ENCODE results near the gene SLC35B2.

The SLC35B2 gene

GRCh38 chr6:44251576-44252524, 5.5 kb downstream of the SLC35B2 start:
- DNase-seq = no peak

DNA sequence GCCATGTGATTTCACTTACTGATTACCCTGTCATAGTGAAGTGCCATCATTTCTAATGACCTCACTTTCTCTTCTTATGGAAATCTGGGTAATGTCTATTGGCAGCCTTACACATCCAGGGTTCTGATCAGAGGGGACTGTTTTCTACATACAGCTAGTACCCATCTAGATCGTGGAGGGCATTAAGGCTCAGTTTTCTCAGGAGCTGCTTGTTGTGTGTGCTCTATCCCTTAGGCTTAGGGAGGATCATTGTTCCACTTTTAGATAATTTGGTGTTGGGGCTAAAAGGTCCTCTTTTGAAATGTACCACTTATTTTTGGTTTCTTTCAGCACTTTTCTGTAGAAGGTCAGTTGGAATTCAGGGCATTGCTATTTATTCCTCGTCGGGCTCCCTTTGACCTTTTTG, 6.6 kb downstream of the SLC35B2 start:
- DNase-seq = no peak

DNA sequence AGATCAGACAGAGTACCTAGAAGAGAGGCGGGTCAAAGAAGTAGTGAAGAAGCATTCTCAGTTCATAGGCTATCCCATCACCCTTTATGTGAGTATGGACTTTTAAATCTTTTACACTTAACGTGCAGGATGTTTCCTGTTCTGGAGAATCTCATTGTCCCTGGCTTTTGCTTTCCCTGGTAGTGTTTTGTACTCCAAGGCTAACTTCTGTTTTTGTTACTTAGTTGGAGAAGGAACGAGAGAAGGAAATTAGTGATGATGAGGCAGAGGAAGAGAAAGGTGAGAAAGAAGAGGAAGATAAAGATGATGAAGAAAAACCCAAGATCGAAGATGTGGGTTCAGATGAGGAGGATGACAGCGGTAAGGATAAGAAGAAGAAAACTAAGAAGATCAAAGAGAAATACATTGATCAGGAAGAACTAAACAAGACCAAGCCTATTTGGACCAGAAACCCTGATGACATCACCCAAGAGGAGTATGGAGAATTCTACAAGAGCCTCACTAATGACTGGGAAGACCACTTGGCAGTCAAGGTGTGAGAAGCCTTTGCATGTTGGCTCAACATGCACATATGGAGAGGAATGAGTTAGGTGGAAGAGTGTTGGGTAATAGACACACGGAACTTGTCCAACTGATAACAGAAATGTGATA, 7.1 kb downstream of the SLC35B2 start:
- no peak for DNase-seq

DNA sequence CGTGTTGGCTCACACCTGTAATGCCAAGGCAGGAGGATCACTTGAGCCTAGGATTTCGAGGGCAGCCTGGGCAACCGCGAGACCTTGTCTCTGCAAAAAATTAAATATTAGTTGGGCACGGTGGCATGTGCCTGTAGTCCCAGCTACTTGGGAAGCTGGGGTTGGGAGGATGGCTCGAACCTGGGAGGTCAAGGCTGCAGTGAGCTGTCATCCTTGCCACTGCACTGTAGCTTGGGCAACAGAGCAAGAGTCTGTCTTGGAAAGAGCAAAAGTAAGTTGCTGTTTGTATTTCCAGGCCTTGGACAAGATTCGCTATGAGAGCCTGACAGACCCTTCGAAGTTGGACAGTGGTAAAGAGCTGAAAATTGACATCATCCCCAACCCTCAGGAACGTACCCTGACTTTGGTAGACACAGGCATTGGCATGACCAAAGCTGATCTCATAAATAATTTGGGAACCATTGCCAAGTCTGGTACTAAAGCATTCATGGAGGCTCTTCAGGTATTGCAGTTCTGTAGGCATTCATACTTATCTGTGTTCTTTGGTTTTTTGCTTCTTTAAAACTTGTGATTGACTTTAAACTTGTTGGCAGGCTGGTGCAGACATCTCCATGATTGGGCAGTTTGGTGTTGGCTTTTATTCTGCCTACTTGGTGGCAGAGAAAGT, 8.1 kb downstream of the SLC35B2 start:
- no peak for DNase-seq

DNA sequence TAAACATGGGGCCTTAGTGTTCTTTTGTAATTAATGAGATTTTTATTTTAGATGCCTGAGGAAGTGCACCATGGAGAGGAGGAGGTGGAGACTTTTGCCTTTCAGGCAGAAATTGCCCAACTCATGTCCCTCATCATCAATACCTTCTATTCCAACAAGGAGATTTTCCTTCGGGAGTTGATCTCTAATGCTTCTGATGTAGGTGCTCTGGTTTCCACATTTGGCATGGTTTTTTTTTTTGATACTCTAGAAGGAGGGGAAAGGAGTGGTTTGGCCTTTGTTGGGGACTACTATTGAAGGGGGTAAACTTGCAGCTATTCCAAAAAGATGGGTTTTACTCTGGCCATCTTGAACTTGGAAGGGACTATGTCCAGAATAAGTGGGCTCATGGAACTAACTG, 8.7 kb downstream of the SLC35B2 start:
- no peak for DNase-seq

GRCh38 chr6:44247338-44248302, 9.7 kb downstream of the SLC35B2 start:
- peak in 1 of 2 experiments; percentile 63 for DNase-seq

DNA sequence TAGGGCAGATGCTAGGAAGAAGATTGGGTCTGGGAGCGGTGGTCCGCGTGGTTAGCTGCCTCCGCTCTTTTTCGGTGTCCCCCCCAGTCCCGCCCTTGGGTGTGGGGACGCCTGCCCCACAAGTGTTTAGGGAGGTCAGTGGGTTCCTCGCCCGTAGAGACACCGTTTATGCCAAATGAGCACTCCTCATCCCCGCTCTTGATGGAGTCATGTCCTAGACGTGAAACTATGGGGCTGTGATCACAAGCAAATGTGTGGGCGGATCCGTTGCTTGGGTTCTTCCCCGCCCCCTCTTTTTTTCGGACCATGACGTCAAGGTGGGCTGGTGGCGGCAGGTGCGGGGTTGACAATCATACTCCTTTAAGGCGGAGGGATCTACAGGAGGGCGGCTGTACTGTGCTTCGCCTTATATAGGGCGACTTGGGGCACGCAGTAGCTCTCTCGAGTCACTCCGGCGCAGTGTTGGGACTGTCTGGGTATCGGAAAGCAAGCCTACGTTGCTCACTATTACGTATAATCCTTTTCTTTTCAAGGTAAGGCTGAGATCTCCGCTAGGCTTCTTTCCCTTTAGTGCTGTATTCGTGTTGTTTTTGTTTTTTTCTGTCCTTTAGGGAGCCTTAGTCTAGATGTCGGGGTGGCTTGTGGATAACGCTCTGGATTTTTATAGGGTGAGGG, 10.5 kb downstream of the SLC35B2 start, which contains the start of gene HSP90AB1:
Gene HSP90AB1, plus strand, starts transcription at position 439 of the 675 bp plus-strand sequence. CDS start 1,529 bp downstream, outside the sequence.
- DNase-seq = peak; percentile 97 to 99

GRCh38 chr6:44245912-44246662, 11.2 kb downstream of the SLC35B2 start:
- peak; percentile 67 to 90 for DNase-seq

DNA sequence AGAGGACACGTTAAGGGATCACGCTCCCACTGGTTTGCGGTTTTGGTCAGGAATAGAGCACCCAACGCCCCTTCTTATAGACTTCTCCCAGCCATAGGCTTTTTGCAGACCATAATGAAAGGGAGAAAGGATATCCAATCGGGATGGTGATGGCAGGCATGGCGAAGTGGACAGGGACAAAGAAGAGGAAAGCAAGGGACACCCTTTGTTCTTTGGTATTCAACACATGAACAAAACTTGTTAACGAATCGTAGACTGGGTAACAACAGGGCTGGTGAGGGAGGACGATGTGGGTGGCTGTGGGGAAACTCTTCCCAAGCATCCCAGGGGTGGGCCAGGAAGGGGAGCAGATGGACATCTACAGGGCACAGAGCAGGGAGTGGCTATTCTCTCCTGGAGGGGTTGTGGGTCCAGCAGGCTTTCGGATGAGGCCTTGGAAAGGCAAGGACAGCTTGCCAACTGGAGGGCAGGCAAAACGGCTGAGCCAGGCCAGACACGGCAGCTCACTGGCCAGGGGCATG, 11.9 kb downstream of the SLC35B2 start:
- no peak for DNase-seq

- no peak for DNase-seq
These were observed 14.0 kb downstream of the SLC35B2 start for GRCh38 chr6:44243345-44243744.

DNA sequence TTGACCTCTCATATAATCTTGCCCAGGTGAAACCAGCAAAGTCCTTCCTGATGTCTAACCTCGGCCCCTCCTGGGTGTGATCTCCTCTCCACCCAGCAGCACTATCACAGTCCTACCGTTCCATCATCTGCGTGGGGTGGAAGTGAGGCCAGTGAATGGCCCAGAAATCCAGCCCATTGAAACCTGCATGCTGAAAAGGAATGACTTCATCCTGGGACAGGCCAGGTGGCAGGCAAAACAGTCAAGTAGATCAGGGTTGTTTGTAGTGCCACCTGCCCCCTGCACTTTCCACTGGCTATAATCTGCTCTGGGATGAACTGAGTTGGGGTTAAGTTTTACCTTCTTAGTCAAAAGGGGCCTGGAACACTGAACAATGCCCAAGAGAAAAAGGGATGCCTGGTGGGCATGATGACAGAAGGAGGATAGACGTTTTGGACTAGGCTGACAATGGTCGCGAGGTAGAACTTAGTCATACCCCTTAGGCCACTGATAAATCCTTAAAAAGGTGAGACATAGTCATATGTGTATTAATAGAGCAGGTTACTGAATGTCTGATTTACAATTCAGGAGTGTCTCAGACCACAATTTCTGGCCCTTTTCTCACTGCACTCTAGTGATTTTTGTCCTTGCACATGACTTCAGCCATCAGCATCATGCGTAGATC, 18.5 kb downstream of the SLC35B2 start:
- DNase-seq = no peak

DNA sequence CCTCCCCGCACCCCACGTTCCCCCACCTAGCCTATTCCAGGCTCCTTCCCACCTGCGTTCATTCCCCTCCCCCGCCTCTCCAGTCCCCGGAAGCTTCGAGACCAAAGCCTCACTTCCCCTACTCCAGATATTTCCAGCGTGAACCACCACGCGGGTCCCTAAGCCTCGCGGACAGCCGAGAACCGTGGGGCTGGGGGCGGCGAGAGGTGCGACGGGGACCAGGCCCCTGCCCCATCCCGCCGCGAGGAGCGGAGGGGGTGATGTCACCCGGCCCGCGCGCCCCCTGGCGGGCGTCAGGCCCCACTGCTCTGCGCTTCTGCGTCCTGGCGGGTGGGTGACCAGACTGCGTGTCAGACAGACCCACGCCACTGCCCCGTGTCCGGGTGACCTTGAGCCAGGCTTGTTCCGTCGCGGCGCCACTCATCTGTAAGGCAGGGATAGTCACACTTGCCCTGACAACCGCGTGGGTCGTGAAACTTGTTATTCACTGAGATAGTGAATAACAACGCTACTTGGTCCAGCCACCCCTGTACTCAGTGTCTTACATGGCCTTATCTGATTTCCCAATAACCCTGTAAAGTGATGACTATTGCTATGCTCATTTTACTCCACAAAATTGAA, 19.4 kb downstream of the SLC35B2 start:
- peak; percentile 75 to 94 for DNase-seq

DNA sequence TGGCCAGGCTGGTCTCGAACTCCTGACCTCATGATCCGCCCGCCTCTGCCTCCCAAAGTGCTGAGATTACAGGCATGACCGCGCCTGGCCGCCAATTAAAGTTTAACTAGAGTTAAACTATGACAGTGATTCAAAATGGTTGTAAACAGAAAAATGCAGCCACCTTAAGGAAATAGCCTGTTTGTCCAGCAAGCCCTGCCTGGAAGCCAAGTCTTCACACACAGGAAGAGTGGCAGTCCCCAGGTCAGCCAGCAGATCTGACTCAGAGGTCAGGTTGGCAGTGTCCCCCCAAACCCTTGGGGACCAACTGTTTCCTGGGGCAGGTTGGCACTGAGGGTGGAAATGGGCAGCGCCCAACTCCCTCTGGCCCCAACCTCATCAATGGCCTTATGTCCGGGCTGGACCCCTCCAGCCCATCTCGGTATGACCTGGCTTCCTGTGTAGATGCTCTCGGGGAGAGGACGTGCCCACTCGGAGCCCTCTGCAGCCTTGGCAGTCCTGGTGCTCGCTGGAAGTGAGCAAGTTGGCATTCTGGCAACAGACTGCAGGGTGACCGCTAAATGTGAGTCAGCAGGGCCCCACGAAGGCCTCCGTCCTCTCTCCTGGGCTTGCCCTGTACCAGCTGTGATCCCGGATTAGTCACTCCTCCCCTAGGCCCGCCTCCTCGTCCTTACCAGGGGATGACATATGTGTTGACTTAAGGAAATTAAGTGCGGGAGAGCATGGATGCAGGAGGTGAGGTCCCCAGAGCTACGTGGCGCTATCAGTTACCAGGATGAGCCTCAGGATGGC, 20.1 kb downstream of the SLC35B2 start:
- DNase-seq = peak; percentile 97 to 98

DNA sequence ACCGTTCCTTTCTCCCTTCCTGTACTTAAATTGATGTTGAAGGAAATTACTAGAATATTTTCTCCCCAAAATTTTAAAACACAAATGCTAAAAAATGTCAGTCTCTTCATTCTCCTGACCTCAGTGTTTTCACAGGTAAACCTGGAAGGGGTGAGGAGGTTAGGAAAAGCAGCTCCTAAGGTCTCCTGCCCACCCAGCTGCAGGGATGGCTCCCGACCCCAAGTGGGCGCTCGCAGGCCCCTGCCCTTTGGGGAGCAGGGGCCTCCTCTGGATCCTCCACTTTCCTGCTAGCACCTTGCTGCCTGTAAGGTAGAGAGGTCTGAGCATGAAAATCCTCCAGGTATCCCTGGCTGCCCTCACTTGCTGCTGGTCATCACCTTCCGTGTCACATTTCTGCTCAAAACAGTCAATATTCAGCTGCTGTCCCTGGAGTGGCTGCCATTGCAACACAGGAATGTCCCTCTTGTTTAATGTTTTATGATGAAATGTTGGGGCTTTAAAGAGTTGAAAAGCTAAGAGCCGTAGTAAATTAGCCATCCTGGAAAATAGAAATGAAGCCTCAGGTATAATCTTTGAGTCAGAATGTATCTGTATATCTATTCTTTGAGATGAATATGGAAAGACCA, 21.3 kb downstream of the SLC35B2 start:
- no peak for DNase-seq

GRCh38 chr6:44235269-44235668, 22.1 kb downstream of the SLC35B2 start:
- no peak for DNase-seq

DNA sequence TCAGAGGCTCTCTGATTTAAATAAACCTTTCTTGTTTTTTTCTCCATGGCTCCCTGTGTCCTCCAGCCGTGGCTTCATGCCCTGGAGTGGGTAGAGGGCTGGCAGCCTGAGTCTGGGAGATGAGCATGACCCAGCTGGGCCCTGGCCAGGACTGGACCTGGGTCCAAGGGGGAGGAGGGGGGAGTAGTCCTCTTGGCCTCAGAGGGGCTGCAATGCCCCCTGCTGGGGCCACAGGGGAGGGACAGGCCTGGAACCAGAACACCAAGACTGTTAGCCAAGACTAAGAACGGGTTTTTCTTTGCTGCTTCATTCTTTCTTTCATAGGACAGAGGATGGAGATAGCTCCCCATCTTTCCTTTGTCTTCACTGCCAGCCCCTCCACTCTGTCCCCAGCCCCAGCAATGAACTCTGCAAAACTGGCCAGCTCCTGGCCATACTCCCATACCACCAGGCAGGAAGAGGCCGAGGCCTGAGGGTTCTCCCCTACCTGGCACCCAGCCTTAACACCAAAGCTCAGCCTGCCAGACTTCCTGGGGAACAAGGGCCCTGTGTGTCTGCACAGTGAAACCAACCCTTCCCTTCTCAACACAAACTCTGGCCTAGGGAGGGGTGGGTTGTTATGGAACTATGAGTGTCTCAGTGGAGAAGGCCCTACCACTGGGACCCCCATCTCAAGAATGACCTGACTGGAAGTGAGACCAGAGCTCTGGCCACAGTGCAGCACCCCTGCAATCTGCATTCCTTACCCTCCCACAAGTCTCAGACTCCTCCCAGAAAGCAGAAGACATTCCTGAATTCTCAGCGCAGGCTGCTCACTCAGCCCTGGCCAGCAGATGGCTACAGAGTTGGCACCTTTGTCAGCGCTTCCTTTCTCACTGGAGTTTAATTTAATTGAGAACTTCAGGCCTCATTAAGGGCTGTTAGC, 23.0 kb downstream of the SLC35B2 start:
- peak in 1 of 2 experiments; percentile 61 for DNase-seq

DNA sequence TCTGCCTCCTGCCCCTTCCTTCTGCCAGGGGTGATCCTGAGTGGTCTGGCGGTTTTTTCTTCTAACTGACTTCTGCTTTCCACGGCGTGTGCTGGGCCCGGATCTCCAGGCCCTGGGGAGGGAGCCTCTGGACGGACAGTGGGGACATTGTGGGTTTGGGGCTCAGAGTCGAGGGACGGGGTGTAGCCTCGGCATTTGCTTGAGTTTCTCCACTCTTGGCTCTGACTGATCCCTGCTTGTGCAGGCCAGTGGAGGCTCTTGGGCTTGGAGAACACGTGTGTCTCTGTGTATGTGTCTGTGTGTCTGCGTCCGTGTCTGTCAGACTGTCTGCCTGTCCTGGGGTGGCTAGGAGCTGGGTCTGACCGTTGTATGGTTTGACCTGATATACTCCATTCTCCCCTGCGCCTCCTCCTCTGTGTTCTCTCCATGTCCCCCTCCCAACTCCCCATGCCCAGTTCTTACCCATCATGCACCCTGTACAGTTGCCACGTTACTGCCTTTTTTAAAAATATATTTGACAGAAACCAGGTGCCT, 23.7 kb downstream of the SLC35B2 start:
- DNase-seq = no peak
